Kidney (tissue), 14 donors: Measurements from ENCODE around the gene SCD. TPM values are rescaled to one million over a fixed set of nuclear protein-coding genes. Genes with fewer than 3 reads are reported as not detected.

ENCODE experiments used
- DNase-seq, 5 donors: peaks; one replicate each; pipeline ENCODE4 v3.0.0-alpha.2; 2013 to 2020
- FAIRE-seq: peaks from 2 replicates; lab custom pipeline; 2012; peaks lifted over from hg19 to GRCh38; lab: Jason Lieb, UNC
- H3K27ac ChIP-seq, 2 donors: one replicate each; pipeline ENCODE4 v1.7.0; 2013; ENCODE audit warnings: low read depth in 2 of 2, low read length in 2 of 2, inconsistent platforms in 1 of 2
- H3K27me3 ChIP-seq: one replicate; pipeline ENCODE4 v1.7.1; 2013; ENCODE audit warnings: low read length, inconsistent platforms; ENCODE audit not compliant: control insufficient read depth, insufficient read depth
- H3K36me3 ChIP-seq, 3 donors: one replicate each; pipeline versions ENCODE4 v1.7.0 to v1.7.1; 2013; ENCODE audit warnings: low read length in 3 of 3, control low read depth in 1 of 3, inconsistent platforms in 1 of 3; ENCODE audit not compliant: insufficient read depth in 3 of 3, control insufficient read depth in 2 of 3
- H3K4me1 ChIP-seq, 3 donors: one replicate each; pipeline versions ENCODE4 v1.7.0 to v1.7.1; 2013; ENCODE audit warnings: low read length in 3 of 3, inconsistent platforms in 1 of 3, low read depth in 1 of 3; ENCODE audit not compliant: control insufficient read depth in 2 of 3, insufficient read depth in 2 of 3
- H3K4me3 ChIP-seq, 3 donors: one replicate each; pipeline versions ENCODE4 v1.7.0 to v1.8.1; 2013; ENCODE audit warnings: low read length in 3 of 3, control low read depth in 1 of 3, inconsistent platforms in 1 of 3
- H3K9ac ChIP-seq, 3 donors: one replicate each; pipeline versions ENCODE4 v1.7.0 to v1.7.1; 2013; ENCODE audit warnings: low read length in 3 of 3, control low read depth in 1 of 3, inconsistent platforms in 1 of 3
- H3K9me3 ChIP-seq, 3 donors: one replicate each; pipeline versions ENCODE4 v1.7.0 to v1.7.1; 2013; ENCODE audit warnings: low read length in 3 of 3, control low read depth in 1 of 3, inconsistent platforms in 1 of 3; ENCODE audit not compliant: control insufficient read depth in 2 of 3, insufficient read depth in 1 of 3
- CTCF ChIP-seq: IDR thresholded peaks from 3 replicates; pipeline ENCODE4 v1.5.1; 2012; ENCODE audit warnings: mild to moderate bottlenecking, moderate library complexity, borderline replicate concordance; ENCODE audit not compliant: insufficient read depth; ENCODE audit errors: extremely low read depth
- intact Hi-C: fragments of 100-400 bp; cut with DNase I; formaldehyde crosslinking; loops from one replicate; pipeline ENCODE4 v1.11.1; 2022
- polyA plus RNA-seq: library from polyadenylated mRNA; stranded (reverse); fragments of 350-450 nt; fragmentation: Illumina TruSeq; extraction: RNeasy Lipid Tissue Mini Kit (QIAGEN cat#74804); gene quantifications from one replicate; pipeline ENCODE4 v1.2.3, GENCODE V29; 2014; ENCODE audit warnings: low read depth, low replicate concordance; ENCODE audit not compliant: insufficient read depth
- total RNA-seq: library from RNA; stranded (reverse); fragmentation: NEBNext Ultra II Directional; extraction: Animal tissue kit (Norgen Biotek cat#: 25700); gene quantifications from one replicate; pipeline ENCODE4 v1.2.1, GENCODE V29; 2021
- donor health status: control.
- donor health status: control.
- donor health status: control.
- donor health status: control.
- donor health status: control.
- donor health status: DM: yes; HTN: yes; CAD: no.
- donor health status: Normal renal cell carcinoma (clear cell type).

Gene SCD
- total and polyA plus RNA-seq, 2 donors from 2014 or later: 8.7 to 10.7 TPM

- Histone ChIP-seq H3K4me3 (no peak overlapping the region), H3K36me3 (no peaks in the 10 kb centered on the region), H3K9me3 (no peaks in the 10 kb centered on the region), H3K4me1 (no peaks in the 10 kb centered on the region), H3K27ac (no peak overlapping the region), H3K9ac (no peak overlapping the region), H3K27me3 (no peaks in the 10 kb centered on the region)
- intact Hi-C loops: no loop called here
- TF ChIP-seq CTCF: peak; percentile 57
- peak; percentile 15 for FAIRE-seq
- DNase-seq: peak in 2 of 5 donors; percentile 17 to 29
Measured at GRCh38 chr10:100303724-100304319, 43.2 kb upstream of the SCD start.

GRCh38 chr10:100304414-100304813 lies 42.6 kb upstream of the SCD start:
- no peak for DNase-seq
- H3K27ac ChIP-seq: no peak overlapping the region
- FAIRE-seq: no peak
- no peaks in the 10 kb centered on the region for H3K9me3 ChIP-seq
- intact Hi-C loops: no loop called here
- H3K36me3 ChIP-seq: no peaks in the 10 kb centered on the region
- H3K4me3 ChIP-seq: no peak overlapping the region
- no peaks in the 10 kb centered on the region for H3K4me1 ChIP-seq
- H3K27me3 ChIP-seq: no peaks in the 10 kb centered on the region
- TF ChIP-seq CTCF: no peak
- H3K9ac ChIP-seq: no peak overlapping the region

GRCh38 chr10:100306861-100307260 lies 40.2 kb upstream of the SCD start:
- Histone ChIP-seq H3K4me1 (no peaks in the 10 kb centered on the region), H3K9ac (no peak overlapping the region), H3K36me3 (no peaks in the 10 kb centered on the region), H3K9me3 (no peaks in the 10 kb centered on the region), H3K4me3 (no peak overlapping the region), H3K27me3 (no peaks in the 10 kb centered on the region), H3K27ac (no peak overlapping the region)
- DNase-seq (no peak), FAIRE-seq (no peak)
- intact Hi-C loops: no loop called here
- no peak for TF ChIP-seq CTCF

- TF ChIP-seq CTCF: no peak
- Histone ChIP-seq H3K9ac (no peak overlapping the region), H3K27me3 (no peaks in the 10 kb centered on the region), H3K4me3 (no peak overlapping the region), H3K9me3 (no peaks in the 10 kb centered on the region), H3K27ac (no peak overlapping the region), H3K36me3 (no peaks in the 10 kb centered on the region), H3K4me1 (no peaks in the 10 kb centered on the region)
- DNase-seq (no peak), FAIRE-seq (no peak)
- intact Hi-C loops: no loop called here
Measured at GRCh38 chr10:100307684-100308083, 39.3 kb upstream of the SCD start.
